ENCODE data around the gene PIGH.
"Not testable (repeated sequence)": the region's sequence is repeated elsewhere in the genome, so short reads cannot be mapped to it uniquely, and the experiment has no call there.

Gene PIGH

GRCh38 chr14:67607646-67608045 lies 7.6 kb upstream of the PIGH start:
- ChIA-PET POLR2A (no interaction called here), CTCF (interaction anchor here (1.0 kb wide), 1 partner anchor 8 kb away, joined by 3 read pairs; the partner anchor contains the start of gene PIGH)
- no peak for DNase-seq (ENCODE audit: extremely low spot score)
- no peak for TF ChIP-seq L3MBTL2 (conservative IDR thresholded peaks at IDR 0.05)
- TF ChIP-seq ARNT (IDR thresholded peaks at IDR 0.05): no peak

- no peak for TF ChIP-seq FOXK2 (IDR thresholded peaks at IDR 0.05)
- TF ChIP-seq, protein P1, sequence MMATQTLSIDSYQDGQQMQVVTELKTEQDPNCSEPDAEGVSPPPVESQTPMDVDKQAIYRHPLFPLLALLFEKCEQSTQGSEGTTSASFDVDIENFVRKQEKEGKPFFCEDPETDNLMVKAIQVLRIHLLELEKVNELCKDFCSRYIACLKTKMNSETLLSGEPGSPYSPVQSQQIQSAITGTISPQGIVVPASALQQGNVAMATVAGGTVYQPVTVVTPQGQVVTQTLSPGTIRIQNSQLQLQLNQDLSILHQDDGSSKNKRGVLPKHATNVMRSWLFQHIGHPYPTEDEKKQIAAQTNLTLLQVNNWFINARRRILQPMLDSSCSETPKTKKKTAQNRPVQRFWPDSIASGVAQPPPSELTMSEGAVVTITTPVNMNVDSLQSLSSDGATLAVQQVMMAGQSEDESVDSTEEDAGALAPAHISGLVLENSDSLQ (IDR thresholded peaks at IDR 0.05): no peak
- TF ChIP-seq NFRKB (IDR thresholded peaks at IDR 0.05): no peak
- no peak for DNase-seq (ENCODE audit: extremely low spot score)
- CTCF ChIA-PET: no interaction called here
- POLR2A ChIA-PET: no interaction called here
These were observed 3.0 kb upstream of the PIGH start for GRCh38 chr14:67602995-67603545.

DNA sequence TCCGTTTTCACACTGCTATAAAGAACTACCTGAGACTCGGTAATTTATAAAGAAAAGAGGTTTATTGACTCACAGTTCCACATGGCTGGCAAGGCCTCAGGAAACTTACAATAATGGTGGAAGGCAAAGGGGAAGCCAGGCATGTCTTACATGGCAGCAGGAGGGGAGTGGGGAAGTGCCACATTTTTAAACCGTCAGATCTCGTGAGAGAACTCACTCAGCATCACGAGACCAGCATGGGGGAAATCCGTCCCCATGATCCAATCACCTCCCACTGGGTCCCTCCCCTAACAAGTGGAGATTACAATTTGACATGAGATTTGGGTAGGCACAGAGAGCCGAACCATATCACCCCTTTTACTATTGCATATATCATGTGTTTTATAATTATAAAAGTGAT lies 2.0 kb upstream of the PIGH start:
- TF ChIP-seq SUZ12 (IDR thresholded peaks at IDR 0.05) (no peak), ELF4 (IDR thresholded peaks at IDR 0.05) (no peak), LEF1 (IDR thresholded peaks at IDR 0.05; ENCODE audit: borderline replicate concordance) (no peak), HDGF (IDR thresholded peaks at IDR 0.05; ENCODE audit: borderline replicate concordance) (no peak), CTBP1 (IDR thresholded peaks at IDR 0.05; ENCODE audit: borderline replicate concordance) (no peak), SP1 (IDR thresholded peaks at IDR 0.05) (no peak), NFRKB (IDR thresholded peaks at IDR 0.05) (no peak), ARNT (IDR thresholded peaks at IDR 0.05) (no peak), ZNF384 (IDR thresholded peaks at IDR 0.05) (no peak), TARDBP (IDR thresholded peaks at IDR 0.05) (no peak), L3MBTL2 (conservative IDR thresholded peaks at IDR 0.05) (no peak), FOXA1 (IDR thresholded peaks at IDR 0.05) (no peak), FOXK2 (IDR thresholded peaks at IDR 0.05) (no peak)
- TF ChIP-seq, protein P1 (IDR thresholded peaks at IDR 0.05): no peak
- DNase-seq (ENCODE audit: extremely low spot score): no peak
- ChIA-PET CTCF (no interaction called here), POLR2A (no interaction called here)

- not testable (repeated sequence) for DNase-seq (ENCODE audit: extremely low spot score)
- ChIA-PET POLR2A (interaction anchor here (0.9 to 2.8 kb wide), 22 partner anchors 9 to 103 kb away, joined by 3 to 21 read pairs (median 8); partner anchors contain the start of genes ARG2, PLEKHH1 and RDH11), CTCF (interaction anchor here (0.6 to 2.3 kb wide), 12 partner anchors 10 to 173 kb away, joined by 3 to 17 read pairs (median 6); partner anchors contain the start of gene RDH12)
- TF ChIP-seq L3MBTL2 (conservative IDR thresholded peaks at IDR 0.05): peak; percentile 14; the same call in 1 of the 2 replicates
These were observed 500 bp upstream of the PIGH start for GRCh38 chr14:67600562-67600974.

DNA sequence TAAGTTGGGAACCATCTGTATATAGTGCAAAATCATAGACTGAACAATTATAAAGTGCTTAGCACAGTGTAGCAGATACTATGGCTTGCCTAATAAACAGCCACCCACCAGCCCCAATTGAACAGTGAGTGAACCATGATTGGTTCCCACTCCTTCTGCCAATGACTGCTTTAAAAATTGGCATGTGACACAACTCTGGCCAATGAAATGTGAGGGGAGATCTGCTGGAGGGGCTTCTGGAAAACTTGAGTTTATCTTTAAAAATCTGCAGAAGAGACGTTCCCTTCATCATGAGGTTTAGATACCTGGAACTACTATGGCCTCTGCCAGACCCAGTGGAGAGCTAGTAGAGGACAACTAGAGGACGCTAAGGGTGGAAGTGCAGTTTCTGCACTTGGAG lies 4.7 kb downstream of the PIGH start:
- ChIA-PET POLR2A (no interaction called here), CTCF (no interaction called here)
- no peak for TF ChIP-seq BHLHE40 (IDR thresholded peaks at IDR 0.05; ENCODE audit: borderline replicate concordance)
- no peak for TF ChIP-seq HDGF (IDR thresholded peaks at IDR 0.05; ENCODE audit: borderline replicate concordance)
- TF ChIP-seq ARNT (IDR thresholded peaks at IDR 0.05): no peak
- TF ChIP-seq NFRKB (IDR thresholded peaks at IDR 0.05): no peak
- TF ChIP-seq ZNF384 (IDR thresholded peaks at IDR 0.05): no peak
- no peak for TF ChIP-seq FOXK2 (IDR thresholded peaks at IDR 0.05)
- TF ChIP-seq CTBP1 (IDR thresholded peaks at IDR 0.05; ENCODE audit: borderline replicate concordance): no peak
- TF ChIP-seq, protein P1 (IDR thresholded peaks at IDR 0.05): no peak
- TF ChIP-seq FOXA1 (IDR thresholded peaks at IDR 0.05): no peak
- no peak for TF ChIP-seq SUZ12 (IDR thresholded peaks at IDR 0.05)
- TF ChIP-seq TARDBP (IDR thresholded peaks at IDR 0.05): no peak
- TF ChIP-seq LEF1 (IDR thresholded peaks at IDR 0.05; ENCODE audit: borderline replicate concordance): no peak
- no peak for DNase-seq (ENCODE audit: extremely low spot score)

DNA sequence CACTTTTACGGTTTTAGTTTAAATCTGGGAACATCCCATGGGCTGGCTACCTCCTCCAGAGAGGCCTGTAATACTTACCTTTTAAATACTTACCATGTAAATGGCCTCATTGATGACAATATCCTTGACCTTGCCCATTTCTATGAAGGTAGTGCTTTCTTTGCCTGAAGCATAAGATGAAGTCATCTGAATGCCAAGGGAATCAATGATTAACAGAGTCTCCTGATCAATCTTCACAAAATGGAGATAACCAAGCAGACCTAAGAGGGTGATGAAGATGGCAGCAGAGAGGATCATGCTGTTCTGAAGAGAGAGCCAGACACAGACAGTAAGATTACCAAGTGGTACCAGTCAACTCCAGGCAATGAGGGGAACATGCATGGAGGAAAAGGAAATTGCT lies 6.4 kb downstream of the PIGH start:
- CTCF ChIA-PET; DNase-seq (ENCODE audit: extremely low spot score): not testable (repeated sequence)
- POLR2A ChIA-PET: interaction anchor here (1.2 kb wide), 1 partner anchor 101 kb away, joined by 3 read pairs; no protein-coding TSS in a partner anchor

GRCh38 chr14:67589204-67589770 lies 10.8 kb downstream of the PIGH start:
- ChIA-PET CTCF (interaction anchor here (0.9 to 1.1 kb wide), 2 partner anchors 63 to 115 kb away, joined by 3 read pairs; no protein-coding TSS in a partner anchor), POLR2A (interaction anchor here (1.9 kb wide), 1 partner anchor 11 kb away, joined by 11 read pairs; the partner anchor contains the start of gene PIGH)
- TF ChIP-seq FOXM1 (IDR thresholded peaks at IDR 0.05; ENCODE audit: borderline replicate concordance) (no peak), ELF4 (IDR thresholded peaks at IDR 0.05) (no peak), ARNT (IDR thresholded peaks at IDR 0.05) (no peak), TARDBP (IDR thresholded peaks at IDR 0.05) (no peak), L3MBTL2 (conservative IDR thresholded peaks at IDR 0.05) (no peak), BHLHE40 (IDR thresholded peaks at IDR 0.05; ENCODE audit: borderline replicate concordance) (no peak), SUZ12 (IDR thresholded peaks at IDR 0.05) (no peak), LEF1 (IDR thresholded peaks at IDR 0.05; ENCODE audit: borderline replicate concordance) (no peak), ZNF384 (IDR thresholded peaks at IDR 0.05) (no peak), NFRKB (IDR thresholded peaks at IDR 0.05) (no peak), FOXK2 (IDR thresholded peaks at IDR 0.05) (no peak)
- DNase-seq (ENCODE audit: extremely low spot score): no peak
